Liver (tissue), 9 donors: ENCODE results near the gene DLGAP4. TPM values are rescaled to one million over a fixed set of nuclear protein-coding genes. Genes with fewer than 3 reads are reported as not detected.

ENCODE experiments used
- DNase-seq: peaks from one replicate; pipeline ENCODE4 v3.0.0-alpha.2; 2017; ENCODE audit warnings: low spot score
- H3K27ac ChIP-seq, 2 donors: one replicate each; pipeline ENCODE4 v1.7.0; 2013; ENCODE audit warnings: inconsistent platforms in 2 of 2, low read length in 2 of 2, control low read depth in 1 of 2, low read depth in 1 of 2, mild to moderate bottlenecking in 1 of 2
- H3K27me3 ChIP-seq, 4 donors: one replicate each; pipeline versions ENCODE4 v1.6.1 to v1.7.0; 2013; ENCODE audit warnings: low read length in 3 of 4, inconsistent platforms in 1 of 4, mild to moderate bottlenecking in 1 of 4, moderate library complexity in 1 of 4; ENCODE audit not compliant: control insufficient read depth in 4 of 4, insufficient read depth in 4 of 4
- H3K36me3 ChIP-seq, 4 donors: one replicate each; pipeline versions ENCODE4 v1.6.1 to v1.7.0; 2013; ENCODE audit warnings: low read length in 3 of 4, mild to moderate bottlenecking in 3 of 4, low read depth in 1 of 4, moderate library complexity in 1 of 4; ENCODE audit not compliant: control insufficient read depth in 4 of 4, insufficient read depth in 3 of 4
- H3K4me1 ChIP-seq, 4 donors: one replicate each; pipeline versions ENCODE4 v1.6.1 to v1.7.0; 2013; ENCODE audit warnings: low read length in 3 of 4, mild to moderate bottlenecking in 3 of 4, moderate library complexity in 1 of 4; ENCODE audit not compliant: control insufficient read depth in 4 of 4, insufficient read depth in 4 of 4
- H3K4me3 ChIP-seq, 3 donors: one replicate each; pipeline versions ENCODE4 v1.6.1 to v1.7.0; 2013; ENCODE audit warnings: low read length in 3 of 3, control low read depth in 1 of 3, low read depth in 1 of 3, mild to moderate bottlenecking in 1 of 3
- H3K9ac ChIP-seq, 2 donors: one replicate each; pipeline ENCODE4 v1.7.0; 2013; ENCODE audit warnings: low read length in 2 of 2, mild to moderate bottlenecking in 2 of 2, moderate library complexity in 2 of 2, control low read depth in 1 of 2, low read depth in 1 of 2
- H3K9me3 ChIP-seq, 4 donors: one replicate each; pipeline versions ENCODE4 v1.6.1 to v1.7.0; 2013; ENCODE audit warnings: low read length in 3 of 4; ENCODE audit not compliant: control insufficient read depth in 4 of 4
- ATF3 ChIP-seq: IDR thresholded peaks from 2 replicates; pipeline ENCODE4 v1.6.1; 2016; ENCODE audit warnings: antibody characterized with exemption
- CTCF ChIP-seq: fragments of 150-350 bp; IDR thresholded peaks from 2 replicates; pipeline ENCODE4 v1.5.1; 2017; ENCODE audit warnings: improper control_type of control experiment, low read depth, low read length; ENCODE audit not compliant: missing input control
- EGR1 ChIP-seq, 2 donors: IDR thresholded peaks; 2 replicates each; pipeline ENCODE4 v1.6.1; 2016 to 2018; ENCODE audit warnings: antibody characterized with exemption in 2 of 2, low read depth in 2 of 2
- FOXA1 ChIP-seq: IDR thresholded peaks from 2 replicates; pipeline ENCODE4 v1.6.1; 2016; ENCODE audit warnings: antibody characterized with exemption
- FOXA2 ChIP-seq: IDR thresholded peaks from 2 replicates; pipeline ENCODE4 v1.6.1; 2016; ENCODE audit warnings: antibody characterized with exemption
- GABPA ChIP-seq, 2 donors: IDR thresholded peaks in 1 of 2; conservative IDR thresholded peaks in 1 of 2; 2 replicates each; pipeline ENCODE4 v1.6.1; 2016; ENCODE audit warnings: antibody characterized with exemption in 2 of 2, mild to moderate bottlenecking in 1 of 2, moderate library complexity in 1 of 2
- HNF4A ChIP-seq, 2 donors: conservative IDR thresholded peaks; 2 replicates each; pipeline ENCODE4 v1.6.1; 2016; ENCODE audit warnings: antibody characterized with exemption in 2 of 2, mild to moderate bottlenecking in 2 of 2
- HNF4G ChIP-seq: IDR thresholded peaks from 2 replicates; pipeline ENCODE4 v1.6.1; 2016; ENCODE audit warnings: antibody characterized with exemption
- JUND ChIP-seq, 2 donors: IDR thresholded peaks; 2 replicates each; pipeline ENCODE4 v1.6.1; 2016; ENCODE audit warnings: antibody characterized with exemption in 2 of 2
- MAX ChIP-seq: IDR thresholded peaks from 2 replicates; pipeline ENCODE4 v1.6.1; 2016; ENCODE audit warnings: antibody characterized with exemption
- NR2F2 ChIP-seq: IDR thresholded peaks from 2 replicates; pipeline ENCODE4 v1.6.1; 2016; ENCODE audit warnings: antibody characterized with exemption
- RAD21 ChIP-seq, 2 donors: IDR thresholded peaks; 2 replicates each; pipeline ENCODE4 v1.6.1; 2016; ENCODE audit warnings: antibody characterized with exemption in 2 of 2, mild to moderate bottlenecking in 2 of 2
- REST ChIP-seq: IDR thresholded peaks from 2 replicates; pipeline ENCODE4 v1.6.1; 2016; ENCODE audit warnings: antibody characterized with exemption, mild to moderate bottlenecking
- RXRA ChIP-seq, 2 donors: IDR thresholded peaks; 2 replicates each; pipeline ENCODE4 v1.6.1; 2017 to 2018; ENCODE audit warnings: antibody characterized with exemption in 2 of 2, mild to moderate bottlenecking in 1 of 2
- SP1 ChIP-seq: IDR thresholded peaks from 2 replicates; pipeline ENCODE4 v1.6.1; 2018; ENCODE audit warnings: antibody characterized with exemption, mild to moderate bottlenecking
- TAF1 ChIP-seq: conservative IDR thresholded peaks from 2 replicates; pipeline ENCODE4 v1.6.1; 2016; ENCODE audit warnings: antibody characterized with exemption, mild to moderate bottlenecking
- YY1 ChIP-seq: IDR thresholded peaks from 2 replicates; pipeline ENCODE4 v1.6.1; 2016; ENCODE audit warnings: antibody characterized with exemption, mild to moderate bottlenecking
- ZBTB33 ChIP-seq: IDR thresholded peaks from 2 replicates; pipeline ENCODE4 v1.6.1; 2016; ENCODE audit warnings: antibody characterized with exemption
- WGBS: extraction: QIAGEN DNeasy Blood & Tissue Kit; methylation state at CpG from one replicate; pipeline ENCODE4 v1.1.7; 2013; 5-methylcytosine and 5-hydroxymethylcytosine counted together
- polyA plus RNA-seq, 2 donors: library from polyadenylated mRNA; stranded (reverse) in 1 of 2; unstranded in 1 of 2; fragments of 200-250 nt in 1 of 2; fragments of >200 nt in 1 of 2; fragmentation: Nextera tagmentation in 1 of 2; extraction: Ambion mirVana in 1 of 2; gene quantifications; one replicate each; pipeline versions ENCODE4 v1.2.1 to v1.2.3, GENCODE V29; 2013 to 2015
- total RNA-seq, 2 donors: library from RNA; depleted of rRNA; stranded (reverse); fragments of >200 nt; gene quantifications; one replicate each; pipeline ENCODE4 v1.2.3, GENCODE V29; 2014
- donor health status: healthy.
- donor health status: healthy.
- donor health status: healthy.
- donor health status: healthy.
- donor health status: healthy.

The DLGAP4 gene
- total and polyA plus RNA-seq, 4 donors = 2.9 to 18.7 (median 11.2) TPM

- peak in 1 of 2 donors; percentile 3 for TF ChIP-seq HNF4A (conservative IDR thresholded peaks at IDR 0.05)
- TF ChIP-seq HNF4G = no peak
- TF ChIP-seq RAD21 (IDR thresholded peaks at IDR 0.05) = no peak
- TF ChIP-seq TAF1 = no peak
- no peak for TF ChIP-seq SP1
- TF ChIP-seq FOXA1 = no peak
- TF ChIP-seq ZBTB33 = no peak
- peak; percentile 72 for TF ChIP-seq NR2F2
- no peak for TF ChIP-seq EGR1 (IDR thresholded peaks at IDR 0.05; ENCODE audit: low read depth in 2 of 2)
- no peak for TF ChIP-seq YY1
- TF ChIP-seq RXRA (IDR thresholded peaks at IDR 0.05) = peak; percentile 67 to 71
- no peak for TF ChIP-seq JUND (IDR thresholded peaks at IDR 0.05)
- TF ChIP-seq ATF3 = no peak
- TF ChIP-seq FOXA2 = no peak
- TF ChIP-seq GABPA (IDR thresholded peaks at IDR 0.05 in 1 of 2, conservative IDR thresholded peaks at IDR 0.05 in 1 of 2) = no peak
- no peak for TF ChIP-seq MAX
- TF ChIP-seq REST = no peak
- TF ChIP-seq CTCF = no peak
- 79% methylated on average over 14 of the region's 14 CpGs for WGBS
- H3K4me3 ChIP-seq = no peak overlapping the region
- no peaks in the 10 kb centered on the region for H3K27me3 ChIP-seq
- no peaks in the 10 kb centered on the region for H3K36me3 ChIP-seq
- H3K27ac ChIP-seq = peak overlapping the region; percentile 36 to 79
- DNase-seq = no peak
- no peak overlapping the region for H3K9ac ChIP-seq
- no peaks in the 10 kb centered on the region for H3K9me3 ChIP-seq
- H3K4me1 ChIP-seq = peaks cover 0 to 8% (median 0%) of the 10 kb centered on the region in 4 donors
These were observed 237.3 kb downstream of the DLGAP4 start for GRCh38 chr20:36543184-36544133.
